CD4-positive, alpha-beta T cell treated with Interleukin-1 beta for 1 hour (primary cell): ENCODE measurements around the gene SUSD4.
A peak's percentile ranks its signal among the peaks of the same experiment; 100 is the strongest.

Experiments
- DNase-seq, 2 donors: peaks; one replicate each; pipeline ENCODE4 v3.0.0-alpha.2; 2020 to 2022

The SUSD4 gene

GRCh38 chr1:223248001-223248769, 115.8 kb downstream of the SUSD4 start:
- no peak for DNase-seq

- DNase-seq, result no peak
Measured at GRCh38 chr1:223246476-223247112, 117.4 kb downstream of the SUSD4 start.

- no peak for DNase-seq
Measured at GRCh38 chr1:223245983-223246382, 118.0 kb downstream of the SUSD4 start.

GRCh38 chr1:223245411-223245810, 118.6 kb downstream of the SUSD4 start:
- DNase-seq, result no peak

- DNase-seq, result peak; percentile 16 to 25
Measured at GRCh38 chr1:223244366-223245103, 119.4 kb downstream of the SUSD4 start.

GRCh38 chr1:223243441-223244050, 120.4 kb downstream of the SUSD4 start:
- no peak for DNase-seq

- no peak for DNase-seq
Measured at GRCh38 chr1:223242971-223243370, 121.0 kb downstream of the SUSD4 start.

GRCh38 chr1:223242382-223242955, 121.5 kb downstream of the SUSD4 start:
- DNase-seq, result no peak

GRCh38 chr1:223240122-223240521, 123.9 kb downstream of the SUSD4 start:
- DNase-seq, result no peak

GRCh38 chr1:223235091-223235490, 128.9 kb downstream of the SUSD4 start:
- DNase-seq, result no peak

- DNase-seq, result no peak
Measured at GRCh38 chr1:223234534-223234933, 129.4 kb downstream of the SUSD4 start.

- DNase-seq, result no peak
Measured at GRCh38 chr1:223234170-223234514, 129.8 kb downstream of the SUSD4 start.

GRCh38 chr1:223233410-223234169, 130.4 kb downstream of the SUSD4 start:
- peak in 1 of 2 donors; percentile 10 for DNase-seq

GRCh38 chr1:223233019-223233409, 131.0 kb downstream of the SUSD4 start:
- no peak for DNase-seq

GRCh38 chr1:223231581-223231980, 132.4 kb downstream of the SUSD4 start:
- DNase-seq, result no peak

GRCh38 chr1:223231011-223231572, 132.9 kb downstream of the SUSD4 start:
- DNase-seq, result no peak

- DNase-seq, result peak in 1 of 2 donors; percentile 19
Measured at GRCh38 chr1:223230161-223230881, 133.7 kb downstream of the SUSD4 start.

GRCh38 chr1:223229756-223230155, 134.2 kb downstream of the SUSD4 start:
- DNase-seq, result no peak

- no peak for DNase-seq
Measured at GRCh38 chr1:223228931-223229528, 134.9 kb downstream of the SUSD4 start.

GRCh38 chr1:223228201-223228600, 135.8 kb downstream of the SUSD4 start:
- no peak for DNase-seq
